Neuronal stem cell (in vitro differentiated cells): ENCODE results near the gene ZC3H7B.

Source experiments
- DNase-seq: peaks from one replicate; pipeline ENCODE4 v3.0.0-alpha.2; 2013; ENCODE audit warnings: low spot score
- H2AFZ ChIP-seq: one replicate; pipeline ENCODE4 v1.6.1; 2013; ENCODE audit warnings: mild to moderate bottlenecking, low read length, inconsistent platforms
- H2AK5ac ChIP-seq: 2 replicates; pipeline ENCODE4 v1.6.1; 2013; ENCODE audit warnings: low read depth, mild to moderate bottlenecking, inconsistent platforms, low read length, moderate library complexity, mixed read lengths
- H2BK120ac ChIP-seq: 2 replicates; pipeline ENCODE4 v1.6.1; 2013; ENCODE audit warnings: low read depth, mild to moderate bottlenecking, inconsistent platforms, low read length, moderate library complexity, mixed read lengths
- H2BK12ac ChIP-seq: one replicate; pipeline ENCODE4 v1.6.1; 2013; ENCODE audit warnings: low read length, inconsistent platforms
- H2BK15ac ChIP-seq: 2 replicates; pipeline ENCODE4 v1.6.1; 2013; ENCODE audit warnings: mild to moderate bottlenecking, low read length, inconsistent platforms, mixed read lengths
- H2BK5ac ChIP-seq: one replicate; pipeline ENCODE4 v1.6.1; 2013; ENCODE audit warnings: inconsistent platforms, mild to moderate bottlenecking, low read length, moderate library complexity
- H3K14ac ChIP-seq: one replicate; pipeline ENCODE4 v1.6.1; 2013; ENCODE audit warnings: low read length, inconsistent platforms
- H3K18ac ChIP-seq: 2 replicates; pipeline ENCODE4 v1.6.1; 2013; ENCODE audit warnings: low read length, inconsistent platforms
- H3K23ac ChIP-seq: 2 replicates; pipeline ENCODE4 v1.6.1; 2013; ENCODE audit warnings: low read depth, mild to moderate bottlenecking, mixed read lengths, low read length, inconsistent platforms; ENCODE audit not compliant: poor library complexity
- H3K27ac ChIP-seq: replicated peaks from 3 replicates; pipeline ENCODE4 v1.5.1; 2013; ENCODE audit warnings: low read length, inconsistent platforms
- H3K27me3 ChIP-seq, 3 experiments: 2 replicates each; pipeline ENCODE4 v1.6.1; 2013; ENCODE audit warnings: low read length in 3 of 3, mild to moderate bottlenecking in 2 of 3, inconsistent platforms in 1 of 3, low read depth in 1 of 3, mixed read lengths in 1 of 3, moderate library complexity in 1 of 3; ENCODE audit not compliant: control insufficient read depth in 3 of 3, insufficient read depth in 3 of 3
- H3K36me3 ChIP-seq, 2 donors: replicated peaks in 1 of 2; 2 replicates each; pipeline ENCODE4 v1.6.1; 2013; ENCODE audit warnings: low read length in 2 of 2; ENCODE audit not compliant: control insufficient read depth in 2 of 2, insufficient read depth in 2 of 2
- H3K4ac ChIP-seq: 2 replicates; pipeline ENCODE4 v1.6.1; 2013; ENCODE audit warnings: inconsistent platforms, mild to moderate bottlenecking, low read length, moderate library complexity
- H3K4me1 ChIP-seq, 2 donors: 1 replicate in 1 of 2; 2 replicates in 1 of 2; pipeline ENCODE4 v1.6.1; 2013; ENCODE audit warnings: low read length in 2 of 2, low read depth in 1 of 2; ENCODE audit not compliant: control insufficient read depth in 2 of 2, insufficient read depth in 1 of 2
- H3K4me2 ChIP-seq: one replicate; pipeline ENCODE4 v1.6.1; 2013; ENCODE audit warnings: mild to moderate bottlenecking, low read length, inconsistent platforms; ENCODE audit not compliant: insufficient read depth, poor library complexity, severe bottlenecking
- H3K4me3 ChIP-seq, 2 donors: 2 replicates each; pipeline ENCODE4 v1.5.1; 2013; ENCODE audit warnings: low read length in 2 of 2, mild to moderate bottlenecking in 2 of 2, inconsistent platforms in 1 of 2, moderate library complexity in 1 of 2
- H3K79me1 ChIP-seq: one replicate; pipeline ENCODE4 v1.6.1; 2013; ENCODE audit warnings: low read depth, mild to moderate bottlenecking, inconsistent platforms, low read length, moderate library complexity
- H3K9ac ChIP-seq: one replicate; pipeline ENCODE4 v1.6.1; 2013; ENCODE audit warnings: mild to moderate bottlenecking, low read depth, low read length, inconsistent platforms; ENCODE audit not compliant: poor library complexity
- H3K9me3 ChIP-seq, 2 donors: replicated peaks in 1 of 2; 2 replicates each; pipeline versions ENCODE3 to v1.6.1; 2013; ENCODE audit warnings: low read length in 2 of 2, mild to moderate bottlenecking in 2 of 2, inconsistent platforms in 1 of 2, low read depth in 1 of 2, mixed read lengths in 1 of 2, moderate library complexity in 1 of 2; ENCODE audit not compliant: control insufficient read depth in 2 of 2, insufficient read depth in 1 of 2
- H4K8ac ChIP-seq: one replicate; pipeline ENCODE4 v1.6.1; 2013; ENCODE audit warnings: low read depth, mild to moderate bottlenecking, inconsistent platforms, low read length, moderate library complexity
- H4K91ac ChIP-seq: one replicate; pipeline ENCODE4 v1.6.1; 2013; ENCODE audit warnings: low read length, low read depth, mild to moderate bottlenecking, inconsistent platforms; ENCODE audit not compliant: poor library complexity
- WGBS, 2 donors: extraction: QIAGEN DNeasy Blood & Tissue Kit; methylation state at CpG; one replicate each; pipeline ENCODE4 v1.1.7; 2013; ENCODE audit warnings: missing lambda C conversion rate in 2 of 2, mixed read lengths in 1 of 2; ENCODE audit not compliant: insufficient read length in 2 of 2, insufficient replicate concordance in 1 of 2; ENCODE audit errors: extremely low coverage in 2 of 2; 5-methylcytosine and 5-hydroxymethylcytosine counted together

The ZC3H7B gene

DNA sequence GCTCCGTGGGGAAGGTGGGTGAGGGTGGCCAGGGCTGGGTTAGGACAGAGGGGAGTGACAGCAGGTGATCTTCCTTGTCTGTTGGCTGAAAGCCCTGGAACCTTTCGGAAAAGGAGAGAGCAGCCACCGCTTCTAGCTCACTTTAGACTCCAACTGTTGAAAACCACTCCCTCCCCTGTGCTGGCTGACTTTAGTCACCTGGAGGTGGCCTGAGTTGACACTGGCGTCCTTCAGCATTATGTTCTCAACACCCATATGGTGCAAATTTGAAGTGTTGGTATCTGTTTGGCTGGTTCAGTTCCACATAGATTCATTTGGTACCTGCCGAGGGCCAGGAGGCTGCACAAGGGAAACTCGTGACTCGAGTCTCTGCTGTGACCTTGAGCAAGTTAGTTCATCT lies 28.8 kb downstream of the ZC3H7B start:
- Histone ChIP-seq H2BK12ac (no peak overlapping the region), H2BK15ac (no peak overlapping the region), H3K23ac (no peak overlapping the region), H3K4me2 (no peak overlapping the region), H3K27ac (no peak overlapping the region), H2BK120ac (no peak overlapping the region), H2AFZ (no peak overlapping the region), H2BK5ac (peak overlapping the region; percentile 0), H3K27me3 (no peaks in the 10 kb centered on the region), H3K14ac (no peak overlapping the region), H4K8ac (no peak overlapping the region), H3K9me3 (no peaks in the 10 kb centered on the region), H4K91ac (no peak overlapping the region), H2AK5ac (no peak overlapping the region), H3K4ac (no peak overlapping the region), H3K18ac (no peak overlapping the region), H3K4me3 (no peak overlapping the region), H3K4me1 (no peaks in the 10 kb centered on the region), H3K36me3 (peaks cover 57 to 87% of the 10 kb centered on the region in 2 donors), H3K79me1 (peaks cover 4% of the 10 kb centered on the region), H3K9ac (no peak overlapping the region)
- DNase-seq: no peak
- no CpG with 5 or more reads among the region's 7 CpGs for WGBS, 2 donors

GRCh38 chr22:41332217-41332939 lies 31.1 kb downstream of the ZC3H7B start:
- Histone ChIP-seq H3K9ac (no peak overlapping the region), H3K9me3 (no peaks in the 10 kb centered on the region), H3K23ac (no peak overlapping the region), H3K4me3 (no peak overlapping the region), H2AK5ac (no peak overlapping the region), H3K36me3 (peaks cover 44 to 78% of the 10 kb centered on the region in 2 donors), H3K4me1 (no peaks in the 10 kb centered on the region), H3K79me1 (peaks cover 3% of the 10 kb centered on the region), H2BK12ac (no peak overlapping the region), H3K27me3 (no peaks in the 10 kb centered on the region), H2BK120ac (no peak overlapping the region), H3K4me2 (no peak overlapping the region), H4K8ac (no peak overlapping the region), H4K91ac (no peak overlapping the region), H3K14ac (no peak overlapping the region), H3K4ac (no peak overlapping the region), H2AFZ (no peak overlapping the region), H2BK5ac (no peak overlapping the region), H2BK15ac (no peak overlapping the region), H3K18ac (no peak overlapping the region), H3K27ac (no peak overlapping the region)
- no peak for DNase-seq
- no CpG with 5 or more reads among the region's 15 CpGs for WGBS, 2 donors

- Histone ChIP-seq H3K4me3 (no peak overlapping the region), H2BK120ac (no peak overlapping the region), H4K91ac (no peak overlapping the region), H3K9ac (no peak overlapping the region), H3K23ac (no peak overlapping the region), H2AFZ (no peak overlapping the region), H2BK5ac (no peak overlapping the region), H3K27ac (no peak overlapping the region), H4K8ac (no peak overlapping the region), H3K4me2 (no peak overlapping the region), H3K9me3 (no peaks in the 10 kb centered on the region), H2AK5ac (no peak overlapping the region), H3K4me1 (no peaks in the 10 kb centered on the region), H3K79me1 (peaks cover 3% of the 10 kb centered on the region), H3K4ac (no peak overlapping the region), H2BK12ac (no peak overlapping the region), H3K27me3 (no peaks in the 10 kb centered on the region), H3K18ac (no peak overlapping the region), H2BK15ac (no peak overlapping the region), H3K36me3 (peaks cover 38 to 71% of the 10 kb centered on the region in 2 donors), H3K14ac (no peak overlapping the region)
- DNase-seq: no peak
- no CpG with 5 or more reads among the region's 3 CpGs for WGBS, 2 donors
Measured at GRCh38 chr22:41333806-41334205, 32.5 kb downstream of the ZC3H7B start.

GRCh38 chr22:41334215-41334614 lies 32.9 kb downstream of the ZC3H7B start:
- no peak overlapping the region for H3K4me2 ChIP-seq
- H2BK12ac ChIP-seq: no peak overlapping the region
- no peak overlapping the region for H3K23ac ChIP-seq
- peaks cover 40 to 75% of the 10 kb centered on the region in 2 donors for H3K36me3 ChIP-seq
- H3K4me3 ChIP-seq: no peak overlapping the region
- H2BK120ac ChIP-seq: no peak overlapping the region
- no peaks in the 10 kb centered on the region for H3K4me1 ChIP-seq
- H3K14ac ChIP-seq: no peak overlapping the region
- no peak for DNase-seq
- H3K9ac ChIP-seq: peak overlapping the region; percentile 21
- no peak overlapping the region for H2BK5ac ChIP-seq
- no peak overlapping the region for H4K91ac ChIP-seq
- no peak overlapping the region for H2BK15ac ChIP-seq
- no CpG with 5 or more reads among the region's 3 CpGs for WGBS, 2 donors
- peaks cover 3% of the 10 kb centered on the region for H3K79me1 ChIP-seq
- H3K9me3 ChIP-seq: no peaks in the 10 kb centered on the region
- H2AFZ ChIP-seq: no peak overlapping the region
- no peak overlapping the region for H3K27ac ChIP-seq
- H3K4ac ChIP-seq: no peak overlapping the region
- no peak overlapping the region for H2AK5ac ChIP-seq
- no peak overlapping the region for H4K8ac ChIP-seq
- H3K27me3 ChIP-seq: no peaks in the 10 kb centered on the region
- no peak overlapping the region for H3K18ac ChIP-seq
